Fibroblast of pulmonary artery (primary cell): ENCODE measurements around the gene GJC3.
"Not testable (repeated sequence)": the region's sequence is repeated elsewhere in the genome, so short reads cannot be mapped to it uniquely, and the experiment has no call there.

Experiments
- DNase-seq: peaks from one replicate; pipeline ENCODE4 v3.0.0-alpha.2; 2010; ENCODE audit warnings: low read depth
- H3K4me3 ChIP-seq: replicated peaks from 2 replicates; pipeline ENCODE4 v1.5.1; 2011; ENCODE audit warnings: low read depth, mild to moderate bottlenecking, control low read depth, low read length, moderate library complexity
- TF ChIP-seq, protein P1 (sequence below): IDR thresholded peaks from 2 replicates; pipeline ENCODE4 v1.5.1; 2011; ENCODE audit warnings: mild to moderate bottlenecking, control low read depth, low read length, inconsistent platforms; ENCODE audit errors: missing control alignments

Gene GJC3, protein sequence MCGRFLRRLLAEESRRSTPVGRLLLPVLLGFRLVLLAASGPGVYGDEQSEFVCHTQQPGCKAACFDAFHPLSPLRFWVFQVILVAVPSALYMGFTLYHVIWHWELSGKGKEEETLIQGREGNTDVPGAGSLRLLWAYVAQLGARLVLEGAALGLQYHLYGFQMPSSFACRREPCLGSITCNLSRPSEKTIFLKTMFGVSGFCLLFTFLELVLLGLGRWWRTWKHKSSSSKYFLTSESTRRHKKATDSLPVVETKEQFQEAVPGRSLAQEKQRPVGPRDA

DNA sequence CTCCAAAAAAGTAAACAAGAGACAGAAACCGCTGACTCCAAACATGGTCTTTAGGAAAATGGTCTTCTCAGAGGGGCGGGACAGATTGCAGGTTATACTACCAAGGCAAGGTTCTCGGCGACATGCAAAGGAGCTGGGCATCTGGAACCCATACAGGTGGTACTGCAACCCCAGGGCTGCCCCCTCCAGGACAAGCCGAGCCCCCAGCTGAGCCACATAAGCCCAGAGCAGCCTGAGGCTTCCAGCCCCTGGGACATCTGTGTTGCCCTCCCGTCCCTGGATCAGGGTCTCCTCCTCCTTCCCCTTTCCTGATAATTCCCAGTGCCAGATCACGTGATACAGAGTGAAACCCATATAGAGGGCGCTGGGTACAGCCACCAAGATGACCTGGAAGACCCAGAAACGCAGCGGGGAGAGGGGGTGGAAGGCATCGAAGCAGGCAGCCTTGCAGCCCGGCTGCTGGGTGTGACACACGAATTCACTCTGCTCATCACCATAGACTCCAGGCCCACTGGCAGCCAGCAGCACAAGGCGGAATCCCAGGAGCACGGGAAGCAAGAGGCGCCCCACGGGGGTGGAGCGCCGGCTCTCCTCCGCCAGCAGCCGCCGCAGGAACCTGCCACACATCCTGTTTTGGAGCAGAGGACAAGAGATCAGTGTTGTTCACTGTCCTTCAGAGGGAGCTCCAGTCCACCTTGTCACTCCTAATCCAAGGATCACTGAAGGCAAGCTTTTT, at the start of gene GJC3:
Gene GJC3, minus strand, starts transcription at position 627 of the 736 bp plus-strand sequence. Its CDS starts 0 bp downstream, at position 627.
- peak; percentile 63 for DNase-seq
- peak within 1 kb of the TSS; percentile 18 for H3K4me3 ChIP-seq
- TF ChIP-seq, protein P1, sequence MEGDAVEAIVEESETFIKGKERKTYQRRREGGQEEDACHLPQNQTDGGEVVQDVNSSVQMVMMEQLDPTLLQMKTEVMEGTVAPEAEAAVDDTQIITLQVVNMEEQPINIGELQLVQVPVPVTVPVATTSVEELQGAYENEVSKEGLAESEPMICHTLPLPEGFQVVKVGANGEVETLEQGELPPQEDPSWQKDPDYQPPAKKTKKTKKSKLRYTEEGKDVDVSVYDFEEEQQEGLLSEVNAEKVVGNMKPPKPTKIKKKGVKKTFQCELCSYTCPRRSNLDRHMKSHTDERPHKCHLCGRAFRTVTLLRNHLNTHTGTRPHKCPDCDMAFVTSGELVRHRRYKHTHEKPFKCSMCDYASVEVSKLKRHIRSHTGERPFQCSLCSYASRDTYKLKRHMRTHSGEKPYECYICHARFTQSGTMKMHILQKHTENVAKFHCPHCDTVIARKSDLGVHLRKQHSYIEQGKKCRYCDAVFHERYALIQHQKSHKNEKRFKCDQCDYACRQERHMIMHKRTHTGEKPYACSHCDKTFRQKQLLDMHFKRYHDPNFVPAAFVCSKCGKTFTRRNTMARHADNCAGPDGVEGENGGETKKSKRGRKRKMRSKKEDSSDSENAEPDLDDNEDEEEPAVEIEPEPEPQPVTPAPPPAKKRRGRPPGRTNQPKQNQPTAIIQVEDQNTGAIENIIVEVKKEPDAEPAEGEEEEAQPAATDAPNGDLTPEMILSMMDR, result peak; percentile 46

DNA sequence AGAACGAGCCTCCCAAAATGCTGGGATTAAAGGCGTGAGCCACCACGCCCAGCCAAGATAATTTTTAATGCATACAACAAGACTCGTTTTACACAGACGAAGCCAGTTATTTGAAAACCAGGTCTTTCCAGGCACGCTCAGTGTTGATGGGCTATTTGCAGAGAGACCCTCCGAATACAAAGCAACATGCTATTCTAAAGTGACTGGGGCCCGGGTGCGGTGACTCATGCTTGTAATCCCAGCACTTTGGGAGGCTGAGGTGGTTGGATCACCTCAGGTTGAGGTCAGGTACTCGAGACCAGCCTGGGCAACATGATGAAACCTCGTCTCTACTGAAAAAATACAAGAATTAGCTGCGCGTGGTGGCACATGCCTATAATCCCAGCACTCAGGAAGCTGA, 47.2 kb upstream of the GJC3 start:
- DNase-seq, result no peak

DNA sequence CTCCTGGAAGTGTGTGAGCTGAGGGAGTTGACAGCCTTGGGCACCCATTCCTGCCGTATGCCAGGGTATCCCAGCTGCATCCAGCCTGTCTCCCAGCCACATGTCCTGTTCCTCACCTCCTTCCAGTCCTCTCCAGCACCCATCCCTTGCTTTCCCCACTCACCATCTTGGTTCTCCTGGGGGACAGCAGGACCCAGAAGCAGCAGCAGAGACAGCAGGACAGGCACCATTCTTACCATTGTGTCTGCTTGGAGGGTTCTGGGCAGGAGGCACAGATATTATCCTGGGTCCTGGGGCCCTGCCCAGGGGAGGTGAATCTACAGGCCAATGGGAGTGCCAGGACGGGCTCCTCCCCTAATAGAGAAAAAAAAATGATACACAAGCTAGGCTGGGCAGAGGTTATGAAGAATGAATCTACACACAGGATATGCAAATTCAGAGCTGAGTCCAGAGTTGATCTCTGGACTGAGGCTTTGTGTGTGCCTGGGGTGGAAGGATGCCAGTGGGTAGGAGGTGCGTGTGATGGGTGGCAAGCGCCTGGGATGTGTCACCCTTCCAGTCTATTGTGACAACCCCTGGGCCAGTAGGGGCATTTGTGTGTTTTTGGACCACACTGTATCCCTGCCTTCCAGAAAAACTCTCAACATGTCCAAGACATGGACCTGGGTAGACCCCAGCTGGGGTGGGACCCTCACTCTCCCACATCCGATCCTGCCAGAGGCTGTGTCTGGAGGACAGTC, 46.5 kb upstream of the GJC3 start, which contains the start of gene AZGP1:
Gene AZGP1, minus strand, starts transcription at position 250 of the 740 bp plus-strand sequence. Its CDS starts 11 bp downstream, at position 239.
- H3K4me3 ChIP-seq, result no peak within 1 kb of the TSS
- TF ChIP-seq, protein P1, result no peak
- no peak for DNase-seq

More for the DNA sequence above, 47.2 kb upstream of the GJC3 start:
- no peak overlapping the region for H3K4me3 ChIP-seq
- TF ChIP-seq, protein P1, result no peak

DNA sequence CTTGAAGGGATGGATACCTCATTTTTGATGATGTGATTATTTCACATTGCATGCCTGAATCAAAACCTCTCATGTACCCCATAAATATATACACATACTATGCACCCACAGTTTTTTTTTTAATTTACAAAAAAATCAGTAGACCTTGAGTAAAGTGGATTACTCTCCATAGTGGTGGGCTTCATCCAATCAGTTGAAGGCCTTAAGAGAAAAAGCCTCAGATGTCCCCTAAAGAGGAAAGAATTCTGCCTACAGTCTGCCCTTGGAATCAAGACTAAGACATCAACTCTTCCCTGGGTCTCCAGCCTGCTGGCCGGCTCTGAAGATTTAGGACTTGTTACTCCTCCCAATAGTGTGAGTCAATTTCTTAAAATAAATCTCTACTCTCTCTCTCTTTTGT, 45.3 kb upstream of the GJC3 start:
- no peak for DNase-seq
- TF ChIP-seq, protein P1, result no peak
- H3K4me3 ChIP-seq, result no peak overlapping the region

DNA sequence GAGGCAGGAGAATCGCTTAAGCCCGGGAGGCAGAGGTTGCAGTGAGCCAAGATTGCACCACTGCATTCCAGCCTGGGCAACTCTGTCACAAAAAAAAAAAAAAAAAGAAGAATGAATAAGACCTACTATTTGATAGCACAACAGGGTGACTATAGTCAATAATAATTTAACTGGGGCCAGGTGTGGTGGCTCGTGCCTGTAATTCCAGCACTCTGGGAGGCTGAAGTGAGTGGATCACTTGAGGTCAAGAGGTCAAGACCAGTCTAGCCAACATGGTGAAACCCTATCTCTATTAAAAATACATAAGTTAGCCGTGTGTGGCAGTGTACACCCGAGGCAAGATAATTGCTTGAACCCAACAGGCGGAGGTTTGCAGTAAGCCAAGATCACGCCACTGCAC, 44.4 kb upstream of the GJC3 start:
- H3K4me3 ChIP-seq, DNase-seq: not testable (repeated sequence)

DNA sequence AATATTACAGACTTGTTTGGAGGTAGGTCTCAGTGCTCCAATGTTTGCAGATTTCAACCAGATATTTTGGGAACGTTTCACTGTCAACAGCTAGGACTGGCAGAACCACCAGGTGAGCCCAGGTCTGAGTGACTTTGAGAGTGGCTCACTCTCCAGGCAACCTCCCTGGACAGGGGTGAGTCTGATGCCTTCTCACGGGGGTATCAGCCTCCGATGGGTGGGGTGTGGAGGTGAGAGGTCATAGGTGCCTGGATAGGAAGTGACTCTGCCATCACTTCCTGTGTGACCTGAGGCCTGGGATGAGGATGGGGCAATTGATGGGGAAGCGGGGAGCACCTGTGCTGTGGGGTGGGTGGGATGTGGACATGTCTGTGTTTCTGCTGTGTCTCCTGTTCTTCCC, 41.8 kb upstream of the GJC3 start:
- TF ChIP-seq, protein P1, result no peak
- H3K4me3 ChIP-seq, result no peak overlapping the region

DNA sequence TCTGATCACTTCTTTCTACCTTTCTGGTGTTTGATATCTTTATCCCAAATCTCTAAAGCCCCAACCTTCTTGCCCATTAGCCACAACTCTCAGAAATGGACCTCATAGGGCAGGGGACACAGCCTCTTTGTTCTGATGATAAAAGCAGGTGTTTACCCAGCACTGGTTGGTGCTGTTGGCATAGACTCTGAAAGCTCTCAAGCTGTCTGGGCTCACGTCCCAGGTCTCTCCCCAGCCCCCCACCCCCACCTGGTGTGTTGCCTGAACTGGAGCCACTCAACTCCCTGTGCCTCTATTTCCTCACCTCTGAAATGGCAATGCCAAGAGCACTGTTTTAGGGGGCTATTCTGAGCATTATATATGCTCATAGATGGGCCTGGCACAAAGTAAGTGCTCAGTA, 40.4 kb upstream of the GJC3 start:
- not testable (repeated sequence) for DNase-seq

More for the DNA sequence above, 41.8 kb upstream of the GJC3 start:
- DNase-seq, result no peak

More for the DNA sequence above, 40.4 kb upstream of the GJC3 start:
- H3K4me3 ChIP-seq, result not testable (repeated sequence)
